Lung (tissue), 12 donors: ENCODE measurements around the gene ADD2. TPM values are rescaled to one million over a fixed set of nuclear protein-coding genes. Genes with fewer than 3 reads are reported as not detected.

Experiments
- ATAC-seq: fragments of 200-7000 bp; cut with Tn5 transposase; one replicate; pipeline ENCODE4 v1.9.1; 2020; ENCODE audit warnings: moderate number of reproducible peaks; ENCODE audit not compliant: insufficient read depth, low FRiP score
- DNase-seq, 3 donors: peaks; one replicate each; pipeline ENCODE4 v3.0.0-alpha.2; 2013 to 2017
- H3K27ac ChIP-seq, 2 donors: one replicate each; pipeline ENCODE4 v1.5.1; 2013; ENCODE audit warnings: mild to moderate bottlenecking in 2 of 2, moderate library complexity in 2 of 2, control low read depth in 1 of 2, inconsistent platforms in 1 of 2, low read depth in 1 of 2, low read length in 1 of 2
- H3K27me3 ChIP-seq, 3 donors: one replicate each; pipeline ENCODE4 v1.5.1; 2013; ENCODE audit warnings: low read length in 2 of 3; ENCODE audit not compliant: control insufficient read depth in 3 of 3, insufficient read depth in 3 of 3
- H3K36me3 ChIP-seq, 4 donors: one replicate each; pipeline ENCODE4 v1.5.1; 2013; ENCODE audit warnings: low read length in 4 of 4, mild to moderate bottlenecking in 1 of 4, moderate library complexity in 1 of 4; ENCODE audit not compliant: control insufficient read depth in 4 of 4, insufficient read depth in 4 of 4
- H3K4me1 ChIP-seq, 5 donors: one replicate each; pipeline ENCODE4 v1.5.1; 2013; ENCODE audit warnings: low read length in 5 of 5, mild to moderate bottlenecking in 2 of 5, moderate library complexity in 1 of 5; ENCODE audit not compliant: control insufficient read depth in 5 of 5, insufficient read depth in 5 of 5
- H3K4me3 ChIP-seq: one replicate; pipeline ENCODE4 v1.5.1; 2013; ENCODE audit warnings: mild to moderate bottlenecking, control low read depth, moderate library complexity
- H3K9ac ChIP-seq, 2 donors: one replicate each; pipeline ENCODE4 v1.5.1; 2013; ENCODE audit warnings: low read length in 2 of 2, control low read depth in 1 of 2; ENCODE audit not compliant: insufficient read depth in 1 of 2
- H3K9me3 ChIP-seq, 4 donors: one replicate each; pipeline ENCODE4 v1.5.1; 2013; ENCODE audit warnings: low read length in 3 of 4, mild to moderate bottlenecking in 1 of 4, moderate library complexity in 1 of 4; ENCODE audit not compliant: control insufficient read depth in 4 of 4, insufficient read depth in 3 of 4
- CTCF ChIP-seq: IDR thresholded peaks from 2 replicates; pipeline ENCODE4 v1.5.1; 2012; ENCODE audit warnings: mild to moderate bottlenecking; ENCODE audit errors: control extremely low read depth, extremely low read depth
- WGBS, 2 donors: extraction: QIAGEN DNeasy Blood & Tissue Kit; methylation state at CpG; one replicate each; pipeline ENCODE4 v1.1.7; 2013; 5-methylcytosine and 5-hydroxymethylcytosine counted together
- polyA plus RNA-seq, 2 donors: library from polyadenylated mRNA; stranded (reverse); fragments of 200-250 nt; gene quantifications; one replicate each; pipeline ENCODE4 v1.2.1, GENCODE V29; 2013
- total RNA-seq, 2 donors: library from RNA; depleted of rRNA in 1 of 2; stranded (reverse); fragments of >200 nt in 1 of 2; gene quantifications; one replicate each; pipeline ENCODE4 v1.2.1, GENCODE V29; 2014 to 2021
- donor health status: control.
- donor health status: control.
- donor health status: Bipolar disorder and iron deficiency.
- donor health status: healthy.
- donor health status: DM: yes; HTN: yes; CAD: no.

ADD2 gene
- total and polyA plus RNA-seq, 4 donors: 0.35 to 5.9 (median 1.8) TPM

DNA sequence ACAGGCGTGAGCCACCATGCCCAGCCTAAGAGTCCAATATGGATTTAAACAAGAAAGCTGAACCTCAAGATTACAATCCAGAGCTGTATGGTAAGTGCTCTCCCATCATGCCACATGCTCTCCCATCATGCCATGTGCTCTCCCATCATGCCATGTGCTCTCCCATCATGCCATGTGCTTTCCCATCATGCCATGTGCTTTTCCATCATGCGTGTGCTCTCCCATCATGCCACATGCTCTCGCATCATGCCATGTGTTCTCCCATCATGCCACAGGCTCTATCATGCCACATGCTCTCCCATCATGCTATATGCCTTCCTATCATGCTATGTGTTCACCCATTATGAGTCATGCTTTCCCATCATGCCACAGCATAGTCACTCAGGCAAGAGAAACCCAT is 20.7 kb downstream of the ADD2 start:
- Histone ChIP-seq H3K4me1 (peaks cover 0 to 19% (median 0%) of the 10 kb centered on the region in 5 donors), H3K4me3 (no peak overlapping the region), H3K9ac (no peak overlapping the region), H3K27ac (no peak overlapping the region), H3K9me3 (peaks cover 0 to 3% (median 0%) of the 10 kb centered on the region in 4 donors), H3K36me3 (no peaks in the 10 kb centered on the region), H3K27me3 (peaks cover 0 to 3% (median 0%) of the 10 kb centered on the region in 3 donors)
- ATAC-seq: no peak
- 96 to 98% methylated on average over 3 of the region's 3 CpGs for WGBS, 2 donors
- DNase-seq: no peak
- no peak for TF ChIP-seq CTCF

- 64 to 77% methylated on average over 5 of the region's 5 CpGs for WGBS, 2 donors
Measured at GRCh38 chr2:70746094-70746974, 21.7 kb downstream of the ADD2 start.

DNA sequence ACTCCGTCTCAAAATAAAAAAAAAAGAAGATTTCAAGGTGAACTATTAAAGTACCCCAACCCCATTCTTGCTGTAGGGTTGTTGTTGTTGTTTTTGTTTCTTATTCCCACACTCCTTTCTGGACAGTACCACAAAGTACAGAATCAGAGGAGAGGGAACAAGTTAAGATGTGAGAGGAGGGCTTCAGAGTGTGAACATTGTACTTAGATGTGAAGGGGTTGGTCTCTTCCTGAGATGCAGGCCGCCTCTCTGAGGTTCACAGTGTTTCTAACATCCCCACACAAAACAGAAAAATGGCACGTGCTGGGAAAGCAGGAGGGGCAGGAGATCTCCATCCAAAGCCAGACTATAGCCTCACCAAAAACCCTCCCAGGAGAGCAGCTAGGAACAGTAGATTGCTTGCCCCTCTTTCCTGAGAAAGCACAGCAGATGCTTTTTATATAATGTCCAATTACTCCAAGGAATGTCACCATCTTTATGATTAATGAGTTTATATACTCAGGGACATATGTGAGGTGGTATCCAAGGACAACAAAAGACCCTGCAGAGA is 22.6 kb downstream of the ADD2 start:
- TF ChIP-seq CTCF: no peak
- peaks cover 0 to 7% (median 0%) of the 10 kb centered on the region in 5 donors for H3K4me1 ChIP-seq
- no peaks in the 10 kb centered on the region for H3K36me3 ChIP-seq
- 82 to 83% methylated on average over 3 of the region's 3 CpGs for WGBS, 2 donors
- H3K27me3 ChIP-seq: peaks cover 0 to 3% (median 0%) of the 10 kb centered on the region in 3 donors
- no peak for ATAC-seq
- no peak for DNase-seq
- peaks cover 0 to 3% (median 0%) of the 10 kb centered on the region in 4 donors for H3K9me3 ChIP-seq
- H3K4me3 ChIP-seq: no peak overlapping the region
- no peak overlapping the region for H3K27ac ChIP-seq
- no peak overlapping the region for H3K9ac ChIP-seq

More at GRCh38 chr2:70746094-70746974, 21.7 kb downstream of the ADD2 start:
- H3K27ac ChIP-seq: no peak overlapping the region
- no peak overlapping the region for H3K9ac ChIP-seq
- DNase-seq: peak in 2 of 3 donors; percentile 34 to 39
- H3K4me1 ChIP-seq: peaks cover 0 to 11% (median 0%) of the 10 kb centered on the region in 5 donors
- no peaks in the 10 kb centered on the region for H3K36me3 ChIP-seq
- peaks cover 0 to 3% (median 0%) of the 10 kb centered on the region in 4 donors for H3K9me3 ChIP-seq
- no peak for TF ChIP-seq CTCF
- H3K4me3 ChIP-seq: no peak overlapping the region
- peaks cover 0 to 3% (median 0%) of the 10 kb centered on the region in 3 donors for H3K27me3 ChIP-seq
- no peak for ATAC-seq
